ENCODE results near the gene PCDH1. TPM values are rescaled to one million over a fixed set of nuclear protein-coding genes. Genes with fewer than 3 reads are reported as not detected.

PCDH1 gene
- total and polyA plus RNA-seq, 10 donors, result 0.30 to 11.4 (median 5.3) TPM

DNA sequence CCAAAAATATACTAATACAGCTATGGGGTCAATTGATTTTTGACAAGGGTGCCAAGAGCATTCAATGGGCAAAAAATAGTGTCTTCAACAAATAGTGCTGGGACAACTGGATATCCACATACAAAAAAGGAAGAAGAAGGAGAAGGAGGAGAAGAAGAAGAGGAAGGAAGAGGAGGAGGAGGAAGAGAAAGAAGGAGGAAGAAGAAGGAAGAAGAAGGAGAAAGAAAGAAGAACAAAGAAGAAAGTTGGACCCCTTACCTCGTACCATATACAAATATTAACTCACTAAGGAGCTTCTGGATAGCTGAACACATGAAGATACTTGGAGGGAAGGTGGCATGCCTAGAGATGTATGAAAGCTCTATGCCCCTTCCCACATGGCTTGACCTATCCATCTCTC is 28.3 kb upstream of the PCDH1 start:
- Histone ChIP-seq H3K9me3 (no peaks in the 10 kb centered on the region), H3K4me1 (no peaks in the 10 kb centered on the region), H3K36me3 (no peaks in the 10 kb centered on the region), H3K27me3 (replicated peaks in 1 of 7) (no peaks in the 10 kb centered on the region), H3K4me3 (no peak overlapping the region), H3K27ac (no peak overlapping the region)
- TF ChIP-seq POLR2A (IDR thresholded peaks at IDR 0.05) (no peak), CTCF (IDR thresholded peaks at IDR 0.05 in 8 of 11, conservative IDR thresholded peaks at IDR 0.05 in 3 of 11) (no peak), POLR2AphosphoS5 (IDR thresholded peaks at IDR 0.05) (no peak)
- DNase-seq, result no peak
- WGBS, 5 donors, result 2 to 79% (median 49%) methylated on average over 1 of the region's 1 CpG
- intact Hi-C loops (cut with DNase I; ENCODE audit: low total_unique reads), result no loop called here

GRCh38 chr5:141904551-141904950 is 26.3 kb upstream of the PCDH1 start:
- no peak overlapping the region for H3K4me3 ChIP-seq
- DNase-seq, result no peak
- H3K27me3 ChIP-seq (replicated peaks in 1 of 7), result no peaks in the 10 kb centered on the region
- H3K27ac ChIP-seq, result no peak overlapping the region
- H3K4me1 ChIP-seq, result no peaks in the 10 kb centered on the region
- no peak for TF ChIP-seq POLR2AphosphoS5 (IDR thresholded peaks at IDR 0.05)
- no peak for TF ChIP-seq CTCF (IDR thresholded peaks at IDR 0.05 in 8 of 11, conservative IDR thresholded peaks at IDR 0.05 in 3 of 11)
- no peak for TF ChIP-seq POLR2A (IDR thresholded peaks at IDR 0.05)
- intact Hi-C loops (cut with DNase I; ENCODE audit: low total_unique reads), result no loop called here
- H3K9me3 ChIP-seq, result no peaks in the 10 kb centered on the region
- no peaks in the 10 kb centered on the region for H3K36me3 ChIP-seq
- WGBS, 5 donors, result 78 to 94% (median 89%) methylated on average over 5 of the region's 5 CpGs

DNA sequence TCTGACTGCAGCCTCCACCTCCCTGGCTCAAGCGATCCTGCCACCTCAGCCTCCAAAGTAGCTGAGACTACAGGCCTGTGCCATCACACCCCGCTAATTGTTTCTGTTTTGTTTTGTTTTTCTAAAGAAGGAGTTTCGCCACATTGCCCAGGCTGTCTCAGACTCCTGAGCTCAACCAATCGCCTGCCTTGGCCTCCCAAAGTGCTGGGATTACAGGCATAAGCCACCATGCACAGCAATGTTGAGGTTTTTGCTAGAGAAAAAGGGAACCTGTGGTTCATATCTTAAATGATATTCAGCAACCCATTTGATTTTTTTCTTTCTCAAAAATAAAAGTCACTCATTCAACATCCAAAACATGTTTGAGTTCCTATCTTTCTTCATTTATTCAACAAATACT is 25.1 kb upstream of the PCDH1 start:
- TF ChIP-seq POLR2AphosphoS5 (IDR thresholded peaks at IDR 0.05) (no peak), POLR2A (IDR thresholded peaks at IDR 0.05) (no peak), CTCF (IDR thresholded peaks at IDR 0.05 in 8 of 11, conservative IDR thresholded peaks at IDR 0.05 in 3 of 11) (no peak)
- intact Hi-C loops (cut with DNase I; ENCODE audit: low total_unique reads), result no loop called here
- Histone ChIP-seq H3K27ac (peak overlapping the region in 1 of 8 donors; percentile 22), H3K4me1 (no peaks in the 10 kb centered on the region), H3K4me3 (no peak overlapping the region), H3K9me3 (no peaks in the 10 kb centered on the region), H3K36me3 (no peaks in the 10 kb centered on the region), H3K27me3 (replicated peaks in 1 of 7) (no peaks in the 10 kb centered on the region)
- WGBS, 5 donors, result 48 to 72% (median 63%) methylated on average over 4 of the region's 4 CpGs
- DNase-seq, result no peak

- Histone ChIP-seq H3K9me3 (no peaks in the 10 kb centered on the region), H3K4me1 (no peaks in the 10 kb centered on the region), H3K27ac (peak overlapping the region in 1 of 8 donors; percentile 22), H3K27me3 (replicated peaks in 1 of 7) (no peaks in the 10 kb centered on the region), H3K4me3 (no peak overlapping the region), H3K36me3 (no peaks in the 10 kb centered on the region)
- WGBS, 5 donors, result 67 to 80% (median 75%) methylated on average over 5 of the region's 5 CpGs
- intact Hi-C loops (cut with DNase I; ENCODE audit: low total_unique reads), result no loop called here
- DNase-seq, result no peak
- TF ChIP-seq POLR2AphosphoS5 (IDR thresholded peaks at IDR 0.05) (no peak), POLR2A (IDR thresholded peaks at IDR 0.05) (no peak), CTCF (IDR thresholded peaks at IDR 0.05 in 8 of 11, conservative IDR thresholded peaks at IDR 0.05 in 3 of 11) (no peak)
Observed at GRCh38 chr5:141902015-141902814, 24.0 kb upstream of the PCDH1 start.
